Duodenal mucosa (tissue), 2 donors: Measurements from ENCODE around the gene LRRC19.

Source experiments
- H3K27ac ChIP-seq: one replicate; pipeline ENCODE4 v1.7.0; 2013; ENCODE audit warnings: low read depth, low read length
- H3K27me3 ChIP-seq, 2 donors: one replicate each; pipeline ENCODE4 v1.7.0; 2013; ENCODE audit warnings: low read length in 2 of 2, control low read depth in 1 of 2; ENCODE audit not compliant: insufficient read depth in 2 of 2, control insufficient read depth in 1 of 2
- H3K36me3 ChIP-seq, 2 donors: one replicate each; pipeline ENCODE4 v1.7.0; 2013; ENCODE audit warnings: low read length in 2 of 2, control low read depth in 1 of 2; ENCODE audit not compliant: insufficient read depth in 2 of 2, control insufficient read depth in 1 of 2
- H3K4me1 ChIP-seq, 2 donors: one replicate each; pipeline ENCODE4 v1.7.0; 2013; ENCODE audit warnings: low read length in 2 of 2, control low read depth in 1 of 2; ENCODE audit not compliant: insufficient read depth in 2 of 2, control insufficient read depth in 1 of 2
- H3K4me3 ChIP-seq, 2 donors: one replicate each; pipeline ENCODE4 v1.7.0; 2013; ENCODE audit warnings: low read length in 2 of 2, low read depth in 1 of 2
- H3K9ac ChIP-seq, 2 donors: one replicate each; pipeline ENCODE4 v1.7.0; 2013; ENCODE audit warnings: low read length in 2 of 2, low read depth in 1 of 2
- H3K9me3 ChIP-seq, 2 donors: one replicate each; pipeline ENCODE4 v1.7.0; 2013; ENCODE audit warnings: low read length in 2 of 2, control low read depth in 1 of 2; ENCODE audit not compliant: control insufficient read depth in 1 of 2

The LRRC19 gene

GRCh38 chr9:27029186-27029585 is 23.7 kb upstream of the LRRC19 start:
- Histone ChIP-seq H3K36me3 (peaks cover 0 to 3% of the 10 kb centered on the region in 2 donors), H3K9me3 (no peaks in the 10 kb centered on the region), H3K4me1 (no peaks in the 10 kb centered on the region), H3K27ac (no peak overlapping the region), H3K4me3 (no peak overlapping the region), H3K9ac (no peak overlapping the region), H3K27me3 (no peaks in the 10 kb centered on the region)

- Histone ChIP-seq H3K27me3 (no peaks in the 10 kb centered on the region), H3K27ac (no peak overlapping the region), H3K4me1 (no peaks in the 10 kb centered on the region), H3K9ac (no peak overlapping the region), H3K36me3 (peaks cover 5 to 23% of the 10 kb centered on the region in 2 donors), H3K4me3 (no peak overlapping the region), H3K9me3 (no peaks in the 10 kb centered on the region)
Observed at GRCh38 chr9:27022920-27023319, 17.4 kb upstream of the LRRC19 start.

GRCh38 chr9:27019589-27019988 is 14.1 kb upstream of the LRRC19 start:
- Histone ChIP-seq H3K27ac (no peak overlapping the region), H3K36me3 (peaks cover 5 to 35% of the 10 kb centered on the region in 2 donors), H3K4me3 (no peak overlapping the region), H3K27me3 (no peaks in the 10 kb centered on the region), H3K4me1 (no peaks in the 10 kb centered on the region), H3K9me3 (no peaks in the 10 kb centered on the region), H3K9ac (no peak overlapping the region)

GRCh38 chr9:27003426-27004077 is 1.9 kb downstream of the LRRC19 start:
- Histone ChIP-seq H3K9me3 (no peaks in the 10 kb centered on the region), H3K27me3 (no peaks in the 10 kb centered on the region), H3K9ac (peak overlapping the region in 1 of 2 donors; percentile 57), H3K4me1 (peaks cover 5 to 10% of the 10 kb centered on the region in 2 donors), H3K27ac (no peak overlapping the region), H3K4me3 (peak overlapping the region; percentile 66 to 75), H3K36me3 (no peaks in the 10 kb centered on the region)

GRCh38 chr9:26995810-26996209 is 9.7 kb downstream of the LRRC19 start:
- H3K36me3 ChIP-seq, result peaks cover 4 to 9% of the 10 kb centered on the region in 2 donors
- no peak overlapping the region for H3K9ac ChIP-seq

GRCh38 chr9:26983340-26983739 is 22.1 kb downstream of the LRRC19 start:
- H3K4me1 ChIP-seq, result no peaks in the 10 kb centered on the region
- no peaks in the 10 kb centered on the region for H3K9me3 ChIP-seq
- no peak overlapping the region for H3K4me3 ChIP-seq
- no peak overlapping the region for H3K27ac ChIP-seq
- no peak overlapping the region for H3K9ac ChIP-seq
- peaks cover 3 to 16% of the 10 kb centered on the region in 2 donors for H3K36me3 ChIP-seq
- H3K27me3 ChIP-seq, result no peaks in the 10 kb centered on the region

More at GRCh38 chr9:26995810-26996209, 9.7 kb downstream of the LRRC19 start:
- Histone ChIP-seq H3K27ac (no peak overlapping the region), H3K27me3 (no peaks in the 10 kb centered on the region), H3K4me3 (no peak overlapping the region), H3K4me1 (no peaks in the 10 kb centered on the region), H3K9me3 (no peaks in the 10 kb centered on the region)

GRCh38 chr9:26975728-26976707 is 29.5 kb downstream of the LRRC19 start:
- no peaks in the 10 kb centered on the region for H3K9me3 ChIP-seq
- peaks cover 0 to 3% of the 10 kb centered on the region in 2 donors for H3K36me3 ChIP-seq
- H3K27ac ChIP-seq, result no peak overlapping the region
- H3K4me1 ChIP-seq, result no peaks in the 10 kb centered on the region
- no peaks in the 10 kb centered on the region for H3K27me3 ChIP-seq
- no peak overlapping the region for H3K4me3 ChIP-seq
- no peak overlapping the region for H3K9ac ChIP-seq

- no peak overlapping the region for H3K9ac ChIP-seq
- H3K4me3 ChIP-seq, result no peak overlapping the region
- H3K36me3 ChIP-seq, result no peaks in the 10 kb centered on the region
- no peaks in the 10 kb centered on the region for H3K27me3 ChIP-seq
- no peaks in the 10 kb centered on the region for H3K4me1 ChIP-seq
- H3K27ac ChIP-seq, result no peak overlapping the region
- no peaks in the 10 kb centered on the region for H3K9me3 ChIP-seq
Observed at GRCh38 chr9:26974927-26975326, 30.5 kb downstream of the LRRC19 start.

GRCh38 chr9:26973989-26974388 is 31.5 kb downstream of the LRRC19 start:
- no peak overlapping the region for H3K9ac ChIP-seq
- no peaks in the 10 kb centered on the region for H3K27me3 ChIP-seq
- H3K27ac ChIP-seq, result no peak overlapping the region
- H3K4me3 ChIP-seq, result no peak overlapping the region
- H3K4me1 ChIP-seq, result no peaks in the 10 kb centered on the region
- H3K36me3 ChIP-seq, result no peaks in the 10 kb centered on the region
- no peaks in the 10 kb centered on the region for H3K9me3 ChIP-seq

- H3K4me1 ChIP-seq, result no peaks in the 10 kb centered on the region
- no peaks in the 10 kb centered on the region for H3K36me3 ChIP-seq
- no peak overlapping the region for H3K4me3 ChIP-seq
- H3K9me3 ChIP-seq, result no peaks in the 10 kb centered on the region
- no peak overlapping the region for H3K9ac ChIP-seq
- no peaks in the 10 kb centered on the region for H3K27me3 ChIP-seq
- no peak overlapping the region for H3K27ac ChIP-seq
Observed at GRCh38 chr9:26971721-26972120, 33.8 kb downstream of the LRRC19 start.
